ENCODE measurements around the gene GOLGB1. TPM values are rescaled to one million over a fixed set of nuclear protein-coding genes. Genes with fewer than 3 reads are reported as not detected.

The GOLGB1 gene
- total and polyA plus RNA-seq, 4 donors: 10.1 to 58.8 (median 33.0) TPM

DNA sequence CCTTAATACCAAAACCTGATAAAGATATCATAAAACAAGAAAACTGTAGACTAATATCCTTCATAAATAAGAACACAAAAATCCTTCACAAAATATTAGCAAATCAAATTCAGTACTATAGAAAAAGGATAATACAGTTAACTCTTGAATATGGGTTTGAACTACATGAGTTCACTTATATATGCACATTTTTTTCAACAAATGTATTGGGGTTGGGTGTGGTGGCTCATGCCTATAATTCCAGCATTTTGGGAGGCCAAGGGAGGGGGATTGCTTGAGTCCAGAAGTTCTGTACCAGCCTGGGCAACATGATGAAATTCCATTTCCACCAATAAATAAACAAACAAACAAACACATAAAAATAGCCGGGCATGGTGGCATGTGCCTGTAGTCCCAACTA is 39.2 kb downstream of the GOLGB1 start (continued):
- no peak for TF ChIP-seq REST (IDR thresholded peaks at IDR 0.05)
- TF ChIP-seq TAF1 (conservative IDR thresholded peaks at IDR 0.05): no peak
- no peak for TF ChIP-seq HNF4A (conservative IDR thresholded peaks at IDR 0.05)
- TF ChIP-seq RAD21 (IDR thresholded peaks at IDR 0.05): no peak
- TF ChIP-seq FOXA1 (IDR thresholded peaks at IDR 0.05): no peak
- no peak for TF ChIP-seq FOXA2 (IDR thresholded peaks at IDR 0.05)
- TF ChIP-seq, protein P1, sequence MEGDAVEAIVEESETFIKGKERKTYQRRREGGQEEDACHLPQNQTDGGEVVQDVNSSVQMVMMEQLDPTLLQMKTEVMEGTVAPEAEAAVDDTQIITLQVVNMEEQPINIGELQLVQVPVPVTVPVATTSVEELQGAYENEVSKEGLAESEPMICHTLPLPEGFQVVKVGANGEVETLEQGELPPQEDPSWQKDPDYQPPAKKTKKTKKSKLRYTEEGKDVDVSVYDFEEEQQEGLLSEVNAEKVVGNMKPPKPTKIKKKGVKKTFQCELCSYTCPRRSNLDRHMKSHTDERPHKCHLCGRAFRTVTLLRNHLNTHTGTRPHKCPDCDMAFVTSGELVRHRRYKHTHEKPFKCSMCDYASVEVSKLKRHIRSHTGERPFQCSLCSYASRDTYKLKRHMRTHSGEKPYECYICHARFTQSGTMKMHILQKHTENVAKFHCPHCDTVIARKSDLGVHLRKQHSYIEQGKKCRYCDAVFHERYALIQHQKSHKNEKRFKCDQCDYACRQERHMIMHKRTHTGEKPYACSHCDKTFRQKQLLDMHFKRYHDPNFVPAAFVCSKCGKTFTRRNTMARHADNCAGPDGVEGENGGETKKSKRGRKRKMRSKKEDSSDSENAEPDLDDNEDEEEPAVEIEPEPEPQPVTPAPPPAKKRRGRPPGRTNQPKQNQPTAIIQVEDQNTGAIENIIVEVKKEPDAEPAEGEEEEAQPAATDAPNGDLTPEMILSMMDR (IDR thresholded peaks at IDR 0.05; ENCODE audit: low read depth, low read length, missing input control): no peak

DNA sequence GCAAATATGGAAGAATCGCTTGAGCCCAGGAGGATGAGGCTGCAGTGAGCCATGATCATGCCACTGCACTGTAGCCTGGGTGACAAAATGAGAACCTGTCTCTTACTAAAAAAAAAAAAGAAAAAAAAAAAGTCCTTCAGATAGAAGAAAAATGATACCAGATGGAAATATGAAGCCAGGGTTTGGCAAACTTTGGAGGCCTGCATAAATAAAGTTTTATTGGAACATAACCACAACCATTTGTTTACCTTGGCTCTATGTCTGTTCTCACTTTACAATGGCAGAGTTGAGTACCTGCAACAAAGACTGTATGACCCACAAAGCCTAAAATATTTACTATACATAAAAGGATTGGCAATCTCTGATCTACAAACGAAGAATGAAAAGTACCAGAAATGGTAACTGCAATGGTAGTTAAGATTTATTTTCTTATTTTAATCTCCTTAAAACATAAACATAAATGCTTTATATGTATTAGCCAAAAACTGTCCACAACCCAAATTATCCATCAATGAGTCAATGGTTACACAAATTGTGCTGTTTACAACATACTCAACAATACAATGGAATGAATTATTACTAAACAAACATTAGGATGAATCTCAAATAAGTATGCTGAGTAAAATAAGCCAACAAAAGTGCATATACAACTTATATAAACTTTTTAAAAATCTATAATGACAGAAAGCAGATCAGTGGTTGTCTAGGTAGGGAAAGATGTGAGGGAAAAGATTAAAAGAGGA is 41.8 kb downstream of the GOLGB1 start:
- H3K4me3 ChIP-seq (ENCODE audit: low read depth in 1 of 3, low read length in 3 of 3): no peak overlapping the region
- TF ChIP-seq HNF4G (IDR thresholded peaks at IDR 0.05) (no peak), RXRA (IDR thresholded peaks at IDR 0.05) (no peak)
- no peaks in the 10 kb centered on the region for H3K4me1 ChIP-seq (ENCODE audit: control insufficient read depth in 4 of 4, insufficient read depth in 4 of 4, low read length in 3 of 4)
- DNase-seq (ENCODE audit: low spot score): no peak
- no peaks in the 10 kb centered on the region for H3K27me3 ChIP-seq (ENCODE audit: control insufficient read depth in 4 of 4, insufficient read depth in 4 of 4, low read length in 3 of 4)
- no peak overlapping the region for H3K9ac ChIP-seq (ENCODE audit: low read depth in 1 of 2, low read length in 2 of 2)
- peaks cover 1 to 15% (median 13%) of the 10 kb centered on the region in 4 donors for H3K36me3 ChIP-seq (ENCODE audit: control insufficient read depth in 4 of 4, insufficient read depth in 3 of 4, low read depth in 1 of 4, low read length in 3 of 4)
- 90% methylated on average over 2 of the region's 2 CpGs for WGBS
- no peak overlapping the region for H3K27ac ChIP-seq (ENCODE audit: low read depth in 1 of 2, low read length in 2 of 2)
- H3K9me3 ChIP-seq (ENCODE audit: control insufficient read depth in 4 of 4, low read length in 3 of 4): no peaks in the 10 kb centered on the region

DNA sequence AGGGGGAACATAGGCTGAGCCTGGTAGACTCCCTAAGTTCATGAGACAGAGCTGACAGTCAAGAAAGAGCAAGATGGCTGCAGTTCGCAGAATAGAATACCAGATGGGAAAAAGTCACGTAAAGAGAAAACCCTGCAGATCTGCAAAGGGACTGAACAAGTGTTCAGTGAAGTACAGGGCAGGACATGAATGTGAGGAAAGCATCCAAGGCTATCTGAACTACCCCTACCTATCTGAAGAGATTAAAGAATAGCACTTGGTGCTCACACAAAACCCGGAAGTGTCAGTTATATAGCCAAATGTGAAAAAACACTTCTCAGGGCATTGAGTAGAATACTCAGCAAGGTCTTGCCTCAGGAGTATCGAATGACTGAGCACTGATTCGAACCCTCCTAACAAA is 44.0 kb downstream of the GOLGB1 start:
- WGBS: 94% methylated on average over 5 of the region's 5 CpGs
- H3K36me3 ChIP-seq (ENCODE audit: control insufficient read depth in 4 of 4, insufficient read depth in 3 of 4, low read depth in 1 of 4, low read length in 3 of 4): peaks cover 3 to 30% (median 22%) of the 10 kb centered on the region in 4 donors
- TF ChIP-seq RXRA (IDR thresholded peaks at IDR 0.05): no peak
- TF ChIP-seq HNF4G (IDR thresholded peaks at IDR 0.05): no peak
- no peak for TF ChIP-seq SP1 (IDR thresholded peaks at IDR 0.05)
- no peaks in the 10 kb centered on the region for H3K9me3 ChIP-seq (ENCODE audit: control insufficient read depth in 4 of 4, low read length in 3 of 4)
- H3K27me3 ChIP-seq (ENCODE audit: control insufficient read depth in 4 of 4, insufficient read depth in 4 of 4, low read length in 3 of 4): no peaks in the 10 kb centered on the region
- H3K4me1 ChIP-seq (ENCODE audit: control insufficient read depth in 4 of 4, insufficient read depth in 4 of 4, low read length in 3 of 4): no peaks in the 10 kb centered on the region
- no peak overlapping the region for H3K9ac ChIP-seq (ENCODE audit: low read depth in 1 of 2, low read length in 2 of 2)
- DNase-seq (ENCODE audit: low spot score): no peak
- H3K4me3 ChIP-seq (ENCODE audit: low read depth in 1 of 3, low read length in 3 of 3): no peak overlapping the region
- no peak overlapping the region for H3K27ac ChIP-seq (ENCODE audit: low read depth in 1 of 2, low read length in 2 of 2)

DNA sequence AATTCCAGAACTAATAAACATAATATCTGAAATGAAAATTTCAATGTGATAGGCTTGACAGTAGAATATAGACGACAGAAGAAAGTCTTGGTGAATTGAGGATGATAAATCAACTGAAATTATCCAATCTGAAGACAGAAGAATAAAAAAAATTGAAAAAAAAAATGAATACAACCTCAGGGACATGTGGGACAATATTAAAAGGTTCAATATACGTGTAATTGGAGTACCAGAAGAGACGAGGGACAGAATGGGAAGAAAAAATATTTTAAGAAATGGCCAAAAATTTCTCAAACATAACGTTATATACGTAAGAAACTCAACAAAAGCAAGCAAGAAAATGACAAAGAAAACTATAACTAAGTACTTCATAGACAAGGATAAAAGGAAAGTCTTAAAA is 45.6 kb downstream of the GOLGB1 start:
- Histone ChIP-seq H3K4me1 (ENCODE audit: control insufficient read depth in 4 of 4, insufficient read depth in 4 of 4, low read length in 3 of 4) (no peaks in the 10 kb centered on the region), H3K4me3 (ENCODE audit: low read depth in 1 of 3, low read length in 3 of 3) (no peak overlapping the region), H3K9ac (ENCODE audit: low read depth in 1 of 2, low read length in 2 of 2) (no peak overlapping the region), H3K9me3 (ENCODE audit: control insufficient read depth in 4 of 4, low read length in 3 of 4) (no peaks in the 10 kb centered on the region), H3K27ac (ENCODE audit: low read depth in 1 of 2, low read length in 2 of 2) (no peak overlapping the region), H3K27me3 (ENCODE audit: control insufficient read depth in 4 of 4, insufficient read depth in 4 of 4, low read length in 3 of 4) (no peaks in the 10 kb centered on the region), H3K36me3 (ENCODE audit: control insufficient read depth in 4 of 4, insufficient read depth in 3 of 4, low read depth in 1 of 4, low read length in 3 of 4) (peaks cover 3 to 36% (median 27%) of the 10 kb centered on the region in 4 donors)
- 98% methylated on average over 5 of the region's 5 CpGs for WGBS
- no peak for DNase-seq (ENCODE audit: low spot score)
- TF ChIP-seq ATF3 (IDR thresholded peaks at IDR 0.05): no peak
- TF ChIP-seq HNF4G (IDR thresholded peaks at IDR 0.05): no peak
- no peak for TF ChIP-seq YY1 (IDR thresholded peaks at IDR 0.05)
- TF ChIP-seq NR2F2 (IDR thresholded peaks at IDR 0.05): no peak
- no peak for TF ChIP-seq EGR1 (IDR thresholded peaks at IDR 0.05; ENCODE audit: low read depth in 2 of 2)
- no peak for TF ChIP-seq REST (IDR thresholded peaks at IDR 0.05)
- no peak for TF ChIP-seq RAD21 (IDR thresholded peaks at IDR 0.05)
